ENCODE measurements around the gene SPACA7. TPM values are rescaled to one million over a fixed set of nuclear protein-coding genes. Genes with fewer than 3 reads are reported as not detected.

The SPACA7 gene
- total and polyA plus RNA-seq, 12 donors, result not detected

DNA sequence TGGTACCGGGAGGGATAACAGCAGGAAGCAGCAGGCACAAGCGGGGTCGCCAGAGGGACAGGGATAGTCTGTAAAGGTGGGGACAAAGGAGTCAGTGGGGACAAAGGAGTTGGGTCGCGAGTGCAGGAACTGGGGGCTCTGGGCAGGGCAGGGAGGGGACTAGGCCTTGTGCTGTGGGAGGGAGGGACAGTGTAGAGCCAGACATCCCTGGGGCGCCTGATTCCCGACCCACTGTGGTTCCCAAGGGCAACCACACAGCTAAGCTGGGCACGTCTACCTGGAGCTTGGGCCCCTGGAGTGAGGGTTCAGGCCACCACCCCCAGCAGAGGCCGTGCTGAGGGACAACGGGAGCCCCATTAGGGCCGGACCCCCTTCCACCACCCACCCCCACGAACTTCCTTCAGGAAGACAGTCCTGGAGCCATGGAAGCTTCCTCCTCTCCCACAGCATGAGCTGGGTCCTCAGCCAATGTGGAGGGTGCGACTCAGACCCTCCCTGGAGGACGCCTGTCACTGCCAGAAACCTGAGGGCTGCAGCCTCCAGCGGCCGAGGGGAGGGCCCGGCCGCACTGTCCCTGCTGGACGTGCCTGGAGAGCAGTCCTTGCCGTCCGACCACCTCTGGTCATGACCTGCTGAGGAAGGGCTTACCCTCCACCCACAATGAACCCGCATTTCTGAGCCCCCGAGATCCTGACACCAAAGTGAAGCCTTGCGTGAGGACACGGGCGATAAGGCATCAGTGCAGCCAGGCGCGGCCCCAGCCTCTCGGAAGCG is 77.9 kb downstream of the SPACA7 start:
- intact Hi-C loops (cut with DNase I), result no loop called here
- DNase-seq, result peak in 1 of 7 donors; percentile 27
- H3K4me3 ChIP-seq, result no peak overlapping the region
- TF ChIP-seq POLR2A (IDR thresholded peaks at IDR 0.05), result no peak
- TF ChIP-seq, protein P1, sequence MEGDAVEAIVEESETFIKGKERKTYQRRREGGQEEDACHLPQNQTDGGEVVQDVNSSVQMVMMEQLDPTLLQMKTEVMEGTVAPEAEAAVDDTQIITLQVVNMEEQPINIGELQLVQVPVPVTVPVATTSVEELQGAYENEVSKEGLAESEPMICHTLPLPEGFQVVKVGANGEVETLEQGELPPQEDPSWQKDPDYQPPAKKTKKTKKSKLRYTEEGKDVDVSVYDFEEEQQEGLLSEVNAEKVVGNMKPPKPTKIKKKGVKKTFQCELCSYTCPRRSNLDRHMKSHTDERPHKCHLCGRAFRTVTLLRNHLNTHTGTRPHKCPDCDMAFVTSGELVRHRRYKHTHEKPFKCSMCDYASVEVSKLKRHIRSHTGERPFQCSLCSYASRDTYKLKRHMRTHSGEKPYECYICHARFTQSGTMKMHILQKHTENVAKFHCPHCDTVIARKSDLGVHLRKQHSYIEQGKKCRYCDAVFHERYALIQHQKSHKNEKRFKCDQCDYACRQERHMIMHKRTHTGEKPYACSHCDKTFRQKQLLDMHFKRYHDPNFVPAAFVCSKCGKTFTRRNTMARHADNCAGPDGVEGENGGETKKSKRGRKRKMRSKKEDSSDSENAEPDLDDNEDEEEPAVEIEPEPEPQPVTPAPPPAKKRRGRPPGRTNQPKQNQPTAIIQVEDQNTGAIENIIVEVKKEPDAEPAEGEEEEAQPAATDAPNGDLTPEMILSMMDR (IDR thresholded peaks at IDR 0.05), result no peak
- H3K36me3 ChIP-seq (replicated peaks in 1 of 2), result no peaks in the 10 kb centered on the region
- H3K9me3 ChIP-seq (replicated peaks in 1 of 3), result no peaks in the 10 kb centered on the region
- H3K27me3 ChIP-seq, result no peaks in the 10 kb centered on the region
- H3K27ac ChIP-seq, result no peak overlapping the region
- 74 to 85% (median 77%) methylated on average over 17 to 30 of the region's 30 CpGs for WGBS, 4 donors
- H3K4me1 ChIP-seq (replicated peaks in 1 of 2), result no peaks in the 10 kb centered on the region

DNA sequence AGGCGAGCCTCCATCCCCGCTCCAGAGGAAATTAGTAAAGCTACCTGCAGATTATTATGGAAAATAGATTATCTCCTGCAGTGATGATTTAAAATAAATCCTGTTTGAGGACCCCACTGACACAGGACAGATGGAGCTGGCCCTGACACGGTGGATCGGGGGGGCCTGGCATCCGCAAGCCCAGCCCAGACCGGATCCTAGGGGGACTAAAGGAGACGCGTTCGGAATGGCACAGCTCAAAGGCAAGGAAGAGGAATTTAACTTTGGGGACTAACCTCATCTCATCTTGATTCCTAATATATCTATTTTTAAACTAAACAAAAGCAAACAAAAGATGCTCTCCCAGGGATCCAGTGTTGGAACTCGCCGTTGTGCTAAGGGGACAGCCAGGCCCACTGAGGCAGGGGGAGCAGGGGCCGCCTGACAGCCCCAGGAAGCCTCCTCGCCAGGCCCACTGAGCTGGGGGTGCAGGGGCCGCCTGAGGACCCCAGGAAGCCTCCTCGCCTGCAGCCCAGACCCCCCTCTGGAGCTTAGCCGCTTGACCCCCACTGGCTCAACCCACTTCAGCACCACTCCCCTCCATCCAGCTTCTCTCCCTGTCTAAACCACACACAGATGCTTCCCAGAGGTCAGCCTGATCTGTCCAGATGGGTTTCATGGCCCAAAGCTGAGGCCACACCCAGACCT is 78.6 kb downstream of the SPACA7 start:
- intact Hi-C loops (cut with DNase I), result no loop called here
- Histone ChIP-seq H3K9me3 (replicated peaks in 1 of 3) (no peaks in the 10 kb centered on the region), H3K4me1 (replicated peaks in 1 of 2) (no peaks in the 10 kb centered on the region), H3K27me3 (no peaks in the 10 kb centered on the region), H3K36me3 (replicated peaks in 1 of 2) (no peaks in the 10 kb centered on the region), H3K4me3 (no peak overlapping the region), H3K27ac (no peak overlapping the region)
- TF ChIP-seq, protein P1 (IDR thresholded peaks at IDR 0.05), result no peak
- no peak for TF ChIP-seq POLR2A (IDR thresholded peaks at IDR 0.05)
- DNase-seq, result no peak
- 65 to 76% (median 75%) methylated on average over 14 to 16 of the region's 16 CpGs for WGBS, 4 donors

DNA sequence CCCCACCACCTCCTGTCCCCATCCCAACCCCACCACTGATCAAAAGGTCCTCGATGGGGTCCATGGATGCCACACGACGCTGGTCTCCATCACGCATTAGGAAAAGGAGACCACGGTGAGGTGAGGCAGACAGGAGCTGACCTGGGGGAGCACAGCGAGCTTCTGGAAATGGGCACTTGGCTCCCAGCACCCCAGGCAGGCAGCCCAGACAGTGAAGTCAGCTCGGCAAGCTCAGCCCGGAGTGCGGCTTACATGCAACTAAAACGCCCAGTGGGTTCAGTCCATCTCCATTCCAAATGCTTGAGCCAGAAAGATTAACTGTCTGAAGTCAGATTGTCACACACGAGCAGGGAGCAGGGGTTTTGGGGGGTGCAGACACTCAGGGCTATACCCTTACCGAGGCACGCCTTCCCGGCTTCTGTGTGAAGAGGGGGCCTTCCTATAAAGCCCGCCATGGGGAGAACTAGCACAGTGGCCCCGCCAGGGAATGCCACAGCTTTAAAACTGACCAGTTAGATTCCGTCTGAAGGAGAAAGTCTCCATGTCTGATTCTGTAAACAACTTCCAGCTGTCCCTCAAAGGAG is 79.4 kb downstream of the SPACA7 start:
- WGBS, 4 donors, result 67 to 87% (median 75%) methylated on average over 13 to 17 of the region's 17 CpGs
- TF ChIP-seq POLR2A (IDR thresholded peaks at IDR 0.05), result no peak
- TF ChIP-seq, protein P1 (IDR thresholded peaks at IDR 0.05), result no peak

More for the DNA sequence above, 79.4 kb downstream of the SPACA7 start:
- Histone ChIP-seq H3K9me3 (replicated peaks in 1 of 3) (no peaks in the 10 kb centered on the region), H3K27ac (no peak overlapping the region), H3K36me3 (replicated peaks in 1 of 2) (no peaks in the 10 kb centered on the region), H3K4me1 (replicated peaks in 1 of 2) (no peaks in the 10 kb centered on the region), H3K4me3 (no peak overlapping the region), H3K27me3 (no peaks in the 10 kb centered on the region)
- intact Hi-C loops (cut with DNase I), result no loop called here
- DNase-seq, result peak in 1 of 7 donors; percentile 13

Measured in adrenal gland (tissue), 12 donors.